ENCODE data around the gene PAX8. TPM values are rescaled to one million over a fixed set of nuclear protein-coding genes. Genes with fewer than 3 reads are reported as not detected.

Gene PAX8
- total and polyA plus RNA-seq, 2 of the 13 experiments (the other 11 are each of a cell fraction or from before 2014, with no cell fraction given), result 1.5 to 8.8 TPM

DNA sequence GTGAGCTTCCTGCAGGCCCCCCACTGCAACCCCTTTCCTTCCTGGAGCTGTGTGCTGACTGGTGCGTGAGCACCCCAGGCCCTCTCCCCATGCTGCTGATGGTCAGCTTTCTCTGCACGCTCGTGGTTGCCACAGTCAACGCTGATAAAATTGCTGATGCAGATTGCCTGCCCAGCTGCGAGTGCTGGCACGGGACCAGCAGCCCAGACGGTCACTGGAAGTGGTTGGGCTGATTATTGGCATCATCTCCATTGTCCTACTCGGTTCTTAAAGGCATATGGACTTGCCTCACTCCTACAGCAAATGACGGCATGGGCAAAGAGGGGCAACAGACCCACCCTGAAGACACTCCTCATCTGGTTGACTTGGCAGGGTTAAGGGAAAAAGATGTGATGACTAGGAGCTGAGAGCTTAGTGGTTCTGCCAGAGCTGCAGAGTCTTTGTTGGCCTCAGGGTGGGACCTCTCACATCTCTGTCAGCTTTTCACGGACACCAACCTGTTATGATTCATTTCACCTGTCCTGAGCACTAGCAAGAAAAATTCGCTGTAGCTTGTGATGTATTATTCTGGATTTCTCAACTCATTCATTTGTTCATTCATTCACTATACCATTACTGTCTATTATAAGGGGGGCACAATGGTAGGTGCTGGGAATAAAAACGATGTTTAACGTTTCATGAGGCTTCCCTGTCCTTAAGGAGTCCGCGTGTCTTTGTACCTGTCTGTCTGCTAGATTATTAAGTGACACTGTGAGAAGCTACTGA is 38.4 kb downstream of the PAX8 start:
- BruUV-seq (replicated peaks), result TSS peak; percentile 91
- POLR2A ChIA-PET, result interaction anchor here (0.7 to 2.4 kb wide), 11 partner anchors 10 to 130 kb away, joined by 3 to 24 read pairs (median 5); no protein-coding TSS in a partner anchor
- Histone ChIP-seq H3K4me2 (ENCODE audit: low read depth, low read length) (peak overlapping the region; percentile 51), H3K27me3 (ENCODE audit: control insufficient read depth in 1 of 2, insufficient read depth in 2 of 2, low read length in 2 of 2) (no peaks in the 10 kb centered on the region; a peak in 1 of 5 replicates), H3K9ac (ENCODE audit: insufficient read depth, low read depth, low read length) (0 out of 2 replicates have a peak overlapping the region, but pooled peaks have one; percentile 14), H3K4me3 (replicated peaks in 1 of 3; ENCODE audit: insufficient read depth in 1 of 3, low read depth in 2 of 3, low read length in 3 of 3) (peak overlapping the region in 1 of 3 experiments; percentile 23; a peak in 1 of 6 replicates), H3K79me2 (ENCODE audit: insufficient read depth, low read length) (no peaks in the 10 kb centered on the region), H3K27ac (ENCODE audit: extremely low read length, insufficient read depth, low read length) (no peak overlapping the region), H3K9me3 (ENCODE audit: low read length) (no peaks in the 10 kb centered on the region), H4K20me1 (ENCODE audit: insufficient read depth, low read length) (no peaks in the 10 kb centered on the region), H3K4me1 (ENCODE audit: insufficient read depth, low read length) (peaks cover 69% of the 10 kb centered on the region), H3K36me3 (replicated peaks in 1 of 2; ENCODE audit: control insufficient read depth in 1 of 2, insufficient read depth in 2 of 2, low read length in 2 of 2) (no peaks in the 10 kb centered on the region), H2AFZ (ENCODE audit: low read length) (no peak overlapping the region)
- FAIRE-seq (peak; percentile 40), ATAC-seq (peak; percentile 31), DNase-seq (ENCODE audit: low spot score) (no peak)
- in situ Hi-C loops (cut with HindIII; ENCODE audit: extremely low pct_ligation_motif_present, low pct_unique_long_range_greater_than_20kb), result no loop called here
- 19% methylated on average over 14 of the region's 15 CpGs for WGBS (ENCODE audit: low lambda C conversion rate)
- CTCF ChIA-PET (ENCODE audit: low intra/inter-chr PET ratio, low total read pairs), result no interaction called here
- intact Hi-C loops (cut with micrococcal nuclease; ENCODE audit: unreplicated experiment), result loop anchor here (2.0 kb wide), 2 partner anchors 22 to 36 kb away; no protein-coding TSS in a partner anchor
- TF ChIP-seq MAFK (conservative IDR thresholded peaks at IDR 0.05 in 1 of 2, IDR thresholded peaks at IDR 0.05 in 1 of 2; ENCODE audit: low read length in 2 of 2) (peak; percentile 52 to 71; a peak in 3 of 4 replicates), ZNF790 (CRISPR knock-in tag; IDR thresholded peaks at IDR 0.05; ENCODE audit: borderline replicate concordance) (no peak), CBX5 (CRISPR knock-in tag; IDR thresholded peaks at IDR 0.05; ENCODE audit: borderline replicate concordance) (no peak), SAFB2 (CRISPR knock-in tag; IDR thresholded peaks at IDR 0.05; ENCODE audit: borderline replicate concordance, low read depth) (no peak), SRY (CRISPR knock-in tag; IDR thresholded peaks at IDR 0.05) (no peak), ZNF547 (CRISPR knock-in tag; IDR thresholded peaks at IDR 0.05) (0 out of 2 replicates have a peak, but pooled peaks have one; percentile 20), SIN3B (IDR thresholded peaks at IDR 0.05; ENCODE audit: low read length) (no peak), TCF12 (IDR thresholded peaks at IDR 0.05) (no peak), TCF12 (CRISPR knock-in tag; IDR thresholded peaks at IDR 0.05) (no peak), MAFF (IDR thresholded peaks at IDR 0.05; ENCODE audit: low read depth, low read length) (peak; percentile 61; the same call in 1 of the 2 replicates), DNMT3B (CRISPR knock-in tag; conservative IDR thresholded peaks at IDR 0.05) (no peak), BHLHE40 (IDR thresholded peaks at IDR 0.05; ENCODE audit: low read length) (peak; percentile 55; the same call in 1 of the 2 replicates), HIVEP1 (CRISPR knock-in tag; IDR thresholded peaks at IDR 0.05) (peak; percentile 10; the same call in 1 of the 2 replicates), RXRA (CRISPR knock-in tag; IDR thresholded peaks at IDR 0.05) (no peak)
- TF ChIP-seq, protein P1, sequence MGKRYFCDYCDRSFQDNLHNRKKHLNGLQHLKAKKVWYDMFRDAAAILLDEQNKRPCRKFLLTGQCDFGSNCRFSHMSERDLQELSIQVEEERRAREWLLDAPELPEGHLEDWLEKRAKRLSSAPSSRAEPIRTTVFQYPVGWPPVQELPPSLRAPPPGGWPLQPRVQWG (CRISPR knock-in tag; IDR thresholded peaks at IDR 0.05; ENCODE audit: borderline replicate concordance, low read depth), result no peak
- TF ChIP-seq, protein P2, sequence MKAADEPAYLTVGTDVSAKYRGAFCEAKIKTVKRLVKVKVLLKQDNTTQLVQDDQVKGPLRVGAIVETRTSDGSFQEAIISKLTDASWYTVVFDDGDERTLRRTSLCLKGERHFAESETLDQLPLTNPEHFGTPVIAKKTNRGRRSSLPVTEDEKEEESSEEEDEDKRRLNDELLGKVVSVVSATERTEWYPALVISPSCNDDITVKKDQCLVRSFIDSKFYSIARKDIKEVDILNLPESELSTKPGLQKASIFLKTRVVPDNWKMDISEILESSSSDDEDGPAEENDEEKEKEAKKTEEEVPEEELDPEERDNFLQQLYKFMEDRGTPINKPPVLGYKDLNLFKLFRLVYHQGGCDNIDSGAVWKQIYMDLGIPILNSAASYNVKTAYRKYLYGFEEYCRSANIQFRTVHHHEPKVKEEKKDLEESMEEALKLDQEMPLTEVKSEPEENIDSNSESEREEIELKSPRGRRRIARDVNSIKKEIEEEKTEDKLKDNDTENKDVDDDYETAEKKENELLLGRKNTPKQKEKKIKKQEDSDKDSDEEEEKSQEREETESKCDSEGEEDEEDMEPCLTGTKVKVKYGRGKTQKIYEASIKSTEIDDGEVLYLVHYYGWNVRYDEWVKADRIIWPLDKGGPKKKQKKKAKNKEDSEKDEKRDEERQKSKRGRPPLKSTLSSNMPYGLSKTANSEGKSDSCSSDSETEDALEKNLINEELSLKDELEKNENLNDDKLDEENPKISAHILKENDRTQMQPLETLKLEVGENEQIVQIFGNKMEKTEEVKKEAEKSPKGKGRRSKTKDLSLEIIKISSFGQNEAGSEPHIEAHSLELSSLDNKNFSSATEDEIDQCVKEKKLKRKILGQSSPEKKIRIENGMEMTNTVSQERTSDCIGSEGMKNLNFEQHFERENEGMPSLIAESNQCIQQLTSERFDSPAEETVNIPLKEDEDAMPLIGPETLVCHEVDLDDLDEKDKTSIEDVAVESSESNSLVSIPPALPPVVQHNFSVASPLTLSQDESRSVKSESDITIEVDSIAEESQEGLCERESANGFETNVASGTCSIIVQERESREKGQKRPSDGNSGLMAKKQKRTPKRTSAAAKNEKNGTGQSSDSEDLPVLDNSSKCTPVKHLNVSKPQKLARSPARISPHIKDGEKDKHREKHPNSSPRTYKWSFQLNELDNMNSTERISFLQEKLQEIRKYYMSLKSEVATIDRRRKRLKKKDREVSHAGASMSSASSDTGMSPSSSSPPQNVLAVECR (CRISPR knock-in tag; IDR thresholded peaks at IDR 0.05; ENCODE audit: borderline replicate concordance), result 0 out of 2 replicates have a peak, but pooled peaks have one; percentile 22
- TF ChIP-seq, protein P3, sequence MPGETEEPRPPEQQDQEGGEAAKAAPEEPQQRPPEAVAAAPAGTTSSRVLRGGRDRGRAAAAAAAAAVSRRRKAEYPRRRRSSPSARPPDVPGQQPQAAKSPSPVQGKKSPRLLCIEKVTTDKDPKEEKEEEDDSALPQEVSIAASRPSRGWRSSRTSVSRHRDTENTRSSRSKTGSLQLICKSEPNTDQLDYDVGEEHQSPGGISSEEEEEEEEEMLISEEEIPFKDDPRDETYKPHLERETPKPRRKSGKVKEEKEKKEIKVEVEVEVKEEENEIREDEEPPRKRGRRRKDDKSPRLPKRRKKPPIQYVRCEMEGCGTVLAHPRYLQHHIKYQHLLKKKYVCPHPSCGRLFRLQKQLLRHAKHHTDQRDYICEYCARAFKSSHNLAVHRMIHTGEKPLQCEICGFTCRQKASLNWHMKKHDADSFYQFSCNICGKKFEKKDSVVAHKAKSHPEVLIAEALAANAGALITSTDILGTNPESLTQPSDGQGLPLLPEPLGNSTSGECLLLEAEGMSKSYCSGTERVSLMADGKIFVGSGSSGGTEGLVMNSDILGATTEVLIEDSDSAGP (CRISPR knock-in tag; IDR thresholded peaks at IDR 0.05; ENCODE audit: borderline replicate concordance), result 0 out of 2 replicates have a peak, but pooled peaks have one; percentile 24
